NCI-H226 (cell line): ENCODE measurements around the gene LIPC.
A peak's percentile ranks its signal among the peaks of the same experiment; 100 is the strongest.

Experiments used
- DNase-seq: peaks from one replicate; pipeline ENCODE4 v3.0.0-alpha.2; 2015

The LIPC gene

GRCh38 chr15:58407236-58407775 lies 24.5 kb upstream of the LIPC start:
- DNase-seq: no peak

- no peak for DNase-seq
These were observed 24.0 kb upstream of the LIPC start for GRCh38 chr15:58407778-58408177.

- no peak for DNase-seq
These were observed 21.9 kb upstream of the LIPC start for GRCh38 chr15:58409861-58410260.

- DNase-seq: no peak
These were observed 21.4 kb upstream of the LIPC start for GRCh38 chr15:58410353-58410752.

- DNase-seq: no peak
These were observed 18.5 kb upstream of the LIPC start for GRCh38 chr15:58413253-58413652.

GRCh38 chr15:58415636-58416035 lies 16.2 kb upstream of the LIPC start:
- DNase-seq: no peak

GRCh38 chr15:58416963-58417362 lies 14.8 kb upstream of the LIPC start:
- no peak for DNase-seq

GRCh38 chr15:58418135-58418534 lies 13.7 kb upstream of the LIPC start:
- no peak for DNase-seq

GRCh38 chr15:58419803-58420524 lies 11.8 kb upstream of the LIPC start:
- no peak for DNase-seq

- no peak for DNase-seq
These were observed 11.2 kb upstream of the LIPC start for GRCh38 chr15:58420579-58421043.

- DNase-seq: no peak
These were observed 8.6 kb upstream of the LIPC start for GRCh38 chr15:58423205-58423604.

GRCh38 chr15:58423831-58424608 lies 7.8 kb upstream of the LIPC start:
- DNase-seq: no peak

GRCh38 chr15:58424722-58425121 lies 7.1 kb upstream of the LIPC start:
- DNase-seq: no peak

GRCh38 chr15:58425185-58425584 lies 6.6 kb upstream of the LIPC start:
- no peak for DNase-seq

GRCh38 chr15:58425834-58426233 lies 6.0 kb upstream of the LIPC start:
- no peak for DNase-seq

- DNase-seq: no peak
These were observed 5.3 kb upstream of the LIPC start for GRCh38 chr15:58426501-58426900.

- no peak for DNase-seq
These were observed 3.8 kb upstream of the LIPC start for GRCh38 chr15:58427987-58428386.

- DNase-seq: no peak
These were observed 1.5 kb upstream of the LIPC start for GRCh38 chr15:58430224-58430787.

GRCh38 chr15:58432401-58432800 lies 610 bp downstream of the LIPC start:
- DNase-seq: peak; percentile 66

- peak; percentile 16 for DNase-seq
These were observed 2.0 kb downstream of the LIPC start for GRCh38 chr15:58433597-58434333.

GRCh38 chr15:58434334-58434875 lies 2.6 kb downstream of the LIPC start:
- DNase-seq: no peak

- no peak for DNase-seq
These were observed 4.8 kb downstream of the LIPC start for GRCh38 chr15:58436552-58436951.
